GM18498 (cell line): ENCODE results near the gene SORT1.
"Not testable (repeated sequence)": the region's sequence is repeated elsewhere in the genome, so short reads cannot be mapped to it uniquely, and the experiment has no call there.

Experiments used
- ATAC-seq: cut with Tn5 transposase; IDR thresholded peaks from one replicate; pipeline ENCODE4 v1.9.1; 2021; ENCODE audit warnings: mild to moderate bottlenecking, moderate library complexity; ENCODE audit not compliant: unreplicated experiment

Gene SORT1

GRCh38 chr1:109398343-109399225 lies 866 bp upstream of the SORT1 start:
- ATAC-seq = no peak

- no peak for ATAC-seq
Measured at GRCh38 chr1:109396871-109397580, 692 bp downstream of the SORT1 start.

GRCh38 chr1:109396513-109396839 lies 1.2 kb downstream of the SORT1 start:
- no peak for ATAC-seq

GRCh38 chr1:109395602-109396512 lies 1.9 kb downstream of the SORT1 start:
- ATAC-seq = no peak

GRCh38 chr1:109395282-109395599 lies 2.5 kb downstream of the SORT1 start:
- not testable (repeated sequence) for ATAC-seq

- ATAC-seq = no peak
Measured at GRCh38 chr1:109394591-109395281, 3.0 kb downstream of the SORT1 start.

- no peak for ATAC-seq
Measured at GRCh38 chr1:109393617-109394233, 4.0 kb downstream of the SORT1 start.

GRCh38 chr1:109392788-109393616 lies 4.7 kb downstream of the SORT1 start:
- no peak for ATAC-seq

GRCh38 chr1:109392037-109392787 lies 5.5 kb downstream of the SORT1 start:
- peak; percentile 5 for ATAC-seq

- peak; percentile 72 for ATAC-seq
Measured at GRCh38 chr1:109391626-109392025, 6.1 kb downstream of the SORT1 start.

GRCh38 chr1:109391157-109391556 lies 6.6 kb downstream of the SORT1 start:
- no peak for ATAC-seq

GRCh38 chr1:109389638-109390341 lies 7.9 kb downstream of the SORT1 start:
- no peak for ATAC-seq

GRCh38 chr1:109388884-109389637 lies 8.7 kb downstream of the SORT1 start:
- ATAC-seq = no peak

- no peak for ATAC-seq
Measured at GRCh38 chr1:109388208-109388711, 9.5 kb downstream of the SORT1 start.

GRCh38 chr1:109386054-109386717 lies 11.5 kb downstream of the SORT1 start:
- ATAC-seq = no peak

- no peak for ATAC-seq
Measured at GRCh38 chr1:109385417-109385816, 12.3 kb downstream of the SORT1 start.

GRCh38 chr1:109383854-109384253 lies 13.9 kb downstream of the SORT1 start:
- no peak for ATAC-seq
